Neural crest cell (in vitro differentiated cells): Measurements from ENCODE around the gene RUNX1. TPM values are rescaled to one million over a fixed set of nuclear protein-coding genes. Genes with fewer than 3 reads are reported as not detected.
A peak's percentile ranks its signal among the peaks of the same experiment; 100 is the strongest.

ENCODE experiments used
- DNase-seq: peaks from one replicate; pipeline ENCODE4 v3.0.0; 2021; ENCODE audit warnings: low read depth, mixed read lengths, low spot score
- H3K27ac Mint-ChIP-seq: one replicate; pipeline ENCODE4 v1.8.0; 2021; ENCODE audit warnings: mild to moderate bottlenecking, mixed read lengths; ENCODE audit not compliant: unreplicated experiment
- H3K27me3 Mint-ChIP-seq: 2 replicates; pipeline ENCODE4 v1.8.0; 2021; ENCODE audit warnings: low read depth, mild to moderate bottlenecking, mixed read lengths
- H3K36me3 Mint-ChIP-seq: 2 replicates; pipeline ENCODE4 v1.8.0; 2021; ENCODE audit warnings: low read depth, mild to moderate bottlenecking, mixed read lengths
- H3K4me1 Mint-ChIP-seq: 2 replicates; pipeline ENCODE4 v1.8.0; 2021; ENCODE audit warnings: mixed read lengths
- H3K4me3 Mint-ChIP-seq: one replicate; pipeline ENCODE4 v1.8.0; 2021; ENCODE audit warnings: mild to moderate bottlenecking, mixed read lengths
- H3K9me3 Mint-ChIP-seq: 2 replicates; pipeline ENCODE4 v1.8.0; 2021; ENCODE audit warnings: mixed read lengths
- total RNA-seq: library from RNA; stranded (reverse); gene quantifications from 2 replicates; pipeline ENCODE4 v1.2.1, GENCODE V29; 2021
- TF ChIP-seq, protein P1 (sequence below): fragments of 200-600 bp; sonication (generic); conservative IDR thresholded peaks from 2 replicates; pipeline ENCODE4 v1.5.0; 2021; ENCODE audit warnings: antibody characterized with exemption, mild to moderate bottlenecking

RUNX1 gene
- total RNA-seq, 1 donor from 2014 or later: 0.63 TPM

DNA sequence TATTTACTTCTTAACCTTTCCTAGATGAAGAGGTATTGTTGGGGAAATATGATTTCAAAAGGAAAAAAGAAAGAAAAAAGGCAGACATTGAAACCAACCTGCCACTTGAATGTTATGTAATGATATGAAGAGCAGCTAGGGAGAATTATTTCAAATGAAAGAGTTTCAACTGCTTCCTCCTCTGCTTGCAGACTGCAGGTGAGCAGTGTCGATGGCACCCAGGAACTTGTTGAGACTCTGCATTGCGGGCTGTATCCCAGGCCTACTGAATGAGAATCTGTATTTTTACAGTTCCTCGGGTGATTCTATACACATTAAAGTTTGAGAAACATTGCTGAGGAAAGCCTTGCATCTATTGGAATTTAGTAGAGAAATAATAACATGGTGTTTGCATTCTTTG is 3.7 kb upstream of the RUNX1 start:
- Mint-ChIP-seq H3K36me3 (no peaks in the 10 kb centered on the region), H3K27ac (no peak overlapping the region), H3K4me3 (no peak overlapping the region), H3K27me3 (no peaks in the 10 kb centered on the region), H3K4me1 (peaks cover 37% of the 10 kb centered on the region), H3K9me3 (no peaks in the 10 kb centered on the region)
- TF ChIP-seq, protein P1, sequence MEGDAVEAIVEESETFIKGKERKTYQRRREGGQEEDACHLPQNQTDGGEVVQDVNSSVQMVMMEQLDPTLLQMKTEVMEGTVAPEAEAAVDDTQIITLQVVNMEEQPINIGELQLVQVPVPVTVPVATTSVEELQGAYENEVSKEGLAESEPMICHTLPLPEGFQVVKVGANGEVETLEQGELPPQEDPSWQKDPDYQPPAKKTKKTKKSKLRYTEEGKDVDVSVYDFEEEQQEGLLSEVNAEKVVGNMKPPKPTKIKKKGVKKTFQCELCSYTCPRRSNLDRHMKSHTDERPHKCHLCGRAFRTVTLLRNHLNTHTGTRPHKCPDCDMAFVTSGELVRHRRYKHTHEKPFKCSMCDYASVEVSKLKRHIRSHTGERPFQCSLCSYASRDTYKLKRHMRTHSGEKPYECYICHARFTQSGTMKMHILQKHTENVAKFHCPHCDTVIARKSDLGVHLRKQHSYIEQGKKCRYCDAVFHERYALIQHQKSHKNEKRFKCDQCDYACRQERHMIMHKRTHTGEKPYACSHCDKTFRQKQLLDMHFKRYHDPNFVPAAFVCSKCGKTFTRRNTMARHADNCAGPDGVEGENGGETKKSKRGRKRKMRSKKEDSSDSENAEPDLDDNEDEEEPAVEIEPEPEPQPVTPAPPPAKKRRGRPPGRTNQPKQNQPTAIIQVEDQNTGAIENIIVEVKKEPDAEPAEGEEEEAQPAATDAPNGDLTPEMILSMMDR: no peak
- no peak for DNase-seq

DNA sequence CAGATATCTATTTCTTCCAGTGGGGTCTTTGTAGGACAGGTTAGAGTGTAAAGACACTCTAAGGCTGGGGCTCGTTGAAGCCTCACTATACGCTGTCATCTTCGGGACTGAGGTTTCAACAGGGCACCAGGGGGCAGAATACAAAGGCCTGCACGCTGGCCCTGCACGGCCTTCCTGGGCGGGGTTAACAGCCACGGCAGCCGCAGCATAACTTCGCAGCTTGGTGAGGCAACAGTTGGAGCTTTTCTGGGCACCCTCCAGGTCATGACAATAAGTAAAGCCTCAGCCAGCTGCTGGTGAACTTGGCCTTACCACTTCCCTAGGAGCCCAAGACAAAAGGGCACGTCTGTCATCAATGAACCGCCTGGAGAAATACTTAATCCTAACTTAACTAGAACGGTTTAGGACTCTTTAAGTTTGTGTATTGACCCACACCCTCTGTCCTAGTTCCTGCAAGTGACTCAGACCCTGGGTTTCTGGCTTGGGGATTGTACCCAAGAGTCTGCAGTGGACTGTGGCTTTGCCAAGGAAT is 2.3 kb upstream of the RUNX1 start:
- Mint-ChIP-seq H3K36me3 (no peaks in the 10 kb centered on the region), H3K27me3 (no peaks in the 10 kb centered on the region), H3K4me1 (peaks cover 51% of the 10 kb centered on the region), H3K9me3 (no peaks in the 10 kb centered on the region), H3K27ac (no peak overlapping the region), H3K4me3 (no peak overlapping the region)
- DNase-seq: peak; percentile 58
- TF ChIP-seq, protein P1: peak; percentile 69

DNA sequence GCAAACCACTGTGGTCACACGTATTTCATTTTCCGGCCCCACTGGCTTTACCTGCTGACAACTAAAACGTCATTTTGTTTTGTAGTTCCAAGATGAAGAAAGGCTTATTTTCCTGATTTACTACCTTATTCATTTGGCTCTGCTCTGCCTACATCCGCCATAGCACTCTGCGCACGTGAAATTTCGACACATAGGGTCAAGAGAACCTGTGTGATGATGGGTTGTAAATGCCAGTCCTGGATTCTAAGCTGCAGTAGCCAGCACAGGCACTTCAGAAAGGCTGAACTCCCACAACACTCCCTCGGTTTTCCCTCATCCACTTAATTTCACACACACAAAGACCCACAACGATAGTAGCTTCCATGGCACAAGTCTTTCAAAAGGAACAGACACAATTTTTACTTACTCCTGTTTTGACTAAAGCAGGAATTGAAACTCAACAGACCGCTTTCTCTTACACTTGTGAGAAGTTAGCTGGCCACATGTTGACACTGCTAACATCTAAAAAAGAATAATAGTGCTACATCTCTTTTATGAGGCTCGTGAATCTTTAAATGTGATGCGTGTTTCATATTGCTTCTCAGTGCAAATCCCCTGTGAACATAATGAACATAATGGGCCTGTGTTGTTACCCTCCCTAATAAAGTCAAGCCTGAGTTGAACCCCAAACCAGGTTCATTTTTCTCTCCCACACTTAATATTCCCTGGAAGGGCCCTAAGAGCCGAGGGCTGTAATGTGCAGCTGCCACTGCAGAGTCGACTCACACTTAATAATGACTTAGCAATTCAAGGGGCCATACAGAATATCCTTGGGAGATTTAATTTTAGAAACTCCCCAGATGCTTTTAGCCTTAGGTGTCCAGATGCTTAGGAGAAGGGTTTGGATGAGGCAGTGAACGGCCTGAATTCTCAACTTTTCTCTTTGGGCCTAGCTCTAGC is 1.5 kb upstream of the RUNX1 start:
- DNase-seq: no peak
- TF ChIP-seq, protein P1: no peak
- Mint-ChIP-seq H3K4me1 (peaks cover 51% of the 10 kb centered on the region), H3K36me3 (no peaks in the 10 kb centered on the region), H3K9me3 (no peaks in the 10 kb centered on the region), H3K27ac (no peak overlapping the region), H3K27me3 (no peaks in the 10 kb centered on the region), H3K4me3 (no peak overlapping the region)

DNA sequence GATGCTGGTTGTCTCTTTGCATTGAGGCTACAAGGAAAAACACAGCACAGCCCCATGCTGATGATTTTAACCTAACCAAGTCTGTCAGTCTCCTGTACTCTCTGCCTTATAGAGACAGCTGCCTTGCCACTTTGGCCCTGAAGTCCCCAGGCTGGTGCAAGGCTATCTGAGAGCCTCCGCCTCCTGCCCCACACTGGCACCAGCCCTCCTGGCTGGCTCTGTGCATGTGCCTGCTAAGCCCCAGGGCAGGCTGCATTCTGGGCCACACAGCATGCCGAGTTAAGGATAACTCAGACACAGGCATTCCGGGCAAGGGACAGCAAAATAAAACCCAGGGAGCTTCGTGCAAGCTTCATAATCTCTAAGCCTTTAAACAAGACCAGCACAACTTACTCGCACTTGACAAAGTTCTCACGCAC is 910 bp downstream of the RUNX1 start:
- no peak for DNase-seq
- no peaks in the 10 kb centered on the region for H3K27me3 Mint-ChIP-seq
- H3K36me3 Mint-ChIP-seq: no peaks in the 10 kb centered on the region
- peaks cover 50% of the 10 kb centered on the region for H3K4me1 Mint-ChIP-seq
- no peak overlapping the region for H3K27ac Mint-ChIP-seq
- TF ChIP-seq, protein P1: no peak
- peaks cover 3% of the 10 kb centered on the region for H3K9me3 Mint-ChIP-seq
- no peak overlapping the region for H3K4me3 Mint-ChIP-seq

DNA sequence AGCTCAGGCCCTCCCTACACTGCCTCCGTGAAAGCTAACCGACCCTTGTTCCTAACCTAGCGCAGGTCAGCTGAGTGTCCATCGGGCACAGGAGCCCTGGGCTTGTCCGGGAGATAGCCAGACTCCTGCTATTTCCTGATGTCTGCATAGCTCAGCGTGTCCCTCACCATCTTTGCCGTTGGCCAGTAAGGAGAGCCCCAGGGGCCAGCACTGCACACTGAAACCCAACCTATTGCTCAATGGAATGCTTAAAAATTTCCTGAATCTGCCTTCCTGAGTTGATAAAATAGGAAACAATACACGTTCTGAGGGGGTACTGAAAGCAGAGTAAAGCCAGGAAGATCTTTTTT is 2.2 kb downstream of the RUNX1 start:
- Mint-ChIP-seq H3K4me1 (peaks cover 60% of the 10 kb centered on the region), H3K27ac (no peak overlapping the region)

More for the DNA sequence above, 2.2 kb downstream of the RUNX1 start:
- H3K9me3 Mint-ChIP-seq: peaks cover 3% of the 10 kb centered on the region
- TF ChIP-seq, protein P1: no peak
- H3K4me3 Mint-ChIP-seq: no peak overlapping the region
- H3K27me3 Mint-ChIP-seq: no peaks in the 10 kb centered on the region
- no peak for DNase-seq
- H3K36me3 Mint-ChIP-seq: no peaks in the 10 kb centered on the region
